Fibroblast of lung (primary cell): ENCODE data around the gene COTL1. TPM values are rescaled to one million over a fixed set of nuclear protein-coding genes. Genes with fewer than 3 reads are reported as not detected.

Source experiments
- DNase-seq, 2 donors: peaks; one replicate each; pipeline versions ENCODE4 v3.0.0 to v3.0.0-alpha.2; 2010; ENCODE audit warnings: low read depth in 2 of 2
- H2AFZ ChIP-seq: 2 replicates; pipeline ENCODE4 v1.5.1; 2012; ENCODE audit warnings: low read length, control low read depth, inconsistent platforms
- H3K27ac ChIP-seq: 2 replicates; pipeline ENCODE4 v1.5.1; 2011; ENCODE audit warnings: low read length, control low read depth; ENCODE audit not compliant: insufficient read depth
- H3K27me3 ChIP-seq: 2 replicates; pipeline ENCODE4 v1.5.1; 2011; ENCODE audit warnings: mild to moderate bottlenecking, low read length; ENCODE audit not compliant: control insufficient read depth, insufficient read depth
- H3K36me3 ChIP-seq: 2 replicates; pipeline ENCODE4 v1.5.1; 2011; ENCODE audit warnings: low read length; ENCODE audit not compliant: control insufficient read depth, insufficient read depth
- H3K4me1 ChIP-seq: 2 replicates; pipeline ENCODE4 v1.5.1; 2011; ENCODE audit warnings: low read length; ENCODE audit not compliant: control insufficient read depth, insufficient read depth; ENCODE audit errors: extremely low read depth
- H3K4me2 ChIP-seq: 2 replicates; pipeline ENCODE4 v1.5.1; 2011; ENCODE audit warnings: low read length, control low read depth; ENCODE audit not compliant: insufficient read depth; ENCODE audit errors: extremely low read depth
- H3K4me3 ChIP-seq, 4 experiments: fragments of 200-600 bp in 1 of 4; sonication (generic) in 1 of 4; replicated peaks in 1 of 4; 2 replicates each; pipeline ENCODE4 v1.5.1; 2011 to 2016; ENCODE audit warnings: low read length in 4 of 4, low read depth in 3 of 4, mild to moderate bottlenecking in 3 of 4, control low read depth in 2 of 4, inconsistent platforms in 1 of 4, mixed read lengths in 1 of 4; ENCODE audit not compliant: insufficient read depth in 1 of 4; ENCODE audit errors: control extremely low read depth in 1 of 4
- H3K79me2 ChIP-seq: 2 replicates; pipeline ENCODE4 v1.5.1; 2012; ENCODE audit warnings: mild to moderate bottlenecking, low read length, inconsistent platforms; ENCODE audit not compliant: control insufficient read depth, insufficient read depth
- H3K9ac ChIP-seq: 2 replicates; pipeline ENCODE4 v1.5.1; 2011; ENCODE audit warnings: mild to moderate bottlenecking, low read length, control low read depth; ENCODE audit not compliant: insufficient read depth
- H3K9me3 ChIP-seq: 2 replicates; pipeline ENCODE4 v1.5.1; 2012; ENCODE audit warnings: low read depth, low read length; ENCODE audit not compliant: control insufficient read depth, insufficient read depth
- H4K20me1 ChIP-seq: 2 replicates; pipeline ENCODE4 v1.5.1; 2011; ENCODE audit warnings: low read length; ENCODE audit not compliant: control insufficient read depth, insufficient read depth; ENCODE audit errors: extremely low read depth
- EZH2 ChIP-seq: IDR thresholded peaks from 2 replicates; pipeline ENCODE4 v1.5.1; 2012; ENCODE audit warnings: low read length, control low read depth, mild to moderate bottlenecking; ENCODE audit errors: missing control alignments
- polyA plus RNA-seq, 2 donors: library from polyadenylated mRNA; depleted of rRNA in 1 of 2; stranded (reverse) in 1 of 2; unstranded in 1 of 2; fragments of >200 nt; gene quantifications; 2 replicates each; pipeline ENCODE4 v1.2.1, GENCODE V29; 2011 to 2012; ENCODE audit warnings: missing spikeins in 1 of 2
- total RNA-seq: library from RNA; depleted of rRNA; stranded (reverse); fragments of >200 nt; gene quantifications from 2 replicates; pipeline ENCODE4 v1.2.1, GENCODE V29; 2014
- TF ChIP-seq, protein P1 (sequence below), 2 donors: IDR thresholded peaks in 1 of 2; conservative IDR thresholded peaks in 1 of 2; 1 replicate in 1 of 2; 2 replicates in 1 of 2; pipeline ENCODE4 v1.5.1; 2011 to 2012; ENCODE audit warnings: low read length in 2 of 2, control low read depth in 1 of 2, inconsistent platforms in 1 of 2, low read depth in 1 of 2, mild to moderate bottlenecking in 1 of 2

The COTL1 gene
- total and polyA plus RNA-seq, 2 donors (not counting 1 experiment from before 2014, with no cell fraction given), result 103 to 192 TPM

DNA sequence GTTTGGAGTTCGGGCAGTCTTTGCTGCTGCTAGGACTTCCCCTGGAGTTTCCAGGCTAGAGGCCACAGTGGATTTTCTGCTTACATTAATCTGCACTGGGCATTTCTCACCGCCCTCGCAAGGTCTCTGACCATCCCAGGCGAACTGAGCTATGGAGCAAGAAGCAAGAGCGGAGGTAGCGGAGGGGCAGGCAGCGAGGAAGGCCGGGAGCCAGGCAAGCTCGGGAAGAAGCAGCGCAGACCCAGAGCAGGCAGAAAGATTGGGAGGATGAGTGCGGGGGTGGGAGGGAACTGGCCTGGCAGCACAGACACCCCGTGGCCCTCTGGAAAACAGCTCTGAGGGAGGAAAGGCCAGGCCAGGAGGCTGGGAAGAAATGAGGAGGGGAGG, 3.8 kb downstream of the COTL1 start:
- peaks cover 88% of the 10 kb centered on the region for H3K79me2 ChIP-seq
- peak overlapping the region; percentile 65 for H3K4me2 ChIP-seq
- peaks cover 14% of the 10 kb centered on the region for H3K36me3 ChIP-seq
- no peak overlapping the region for H3K4me3 ChIP-seq
- H3K9me3 ChIP-seq, result no peaks in the 10 kb centered on the region
- H2AFZ ChIP-seq, result no peak overlapping the region
- peaks cover 2% of the 10 kb centered on the region for H4K20me1 ChIP-seq
- DNase-seq, result no peak
- H3K27me3 ChIP-seq, result no peaks in the 10 kb centered on the region
- peak overlapping the region; percentile 2 for H3K27ac ChIP-seq
- TF ChIP-seq EZH2, result no peak
- TF ChIP-seq, protein P1, sequence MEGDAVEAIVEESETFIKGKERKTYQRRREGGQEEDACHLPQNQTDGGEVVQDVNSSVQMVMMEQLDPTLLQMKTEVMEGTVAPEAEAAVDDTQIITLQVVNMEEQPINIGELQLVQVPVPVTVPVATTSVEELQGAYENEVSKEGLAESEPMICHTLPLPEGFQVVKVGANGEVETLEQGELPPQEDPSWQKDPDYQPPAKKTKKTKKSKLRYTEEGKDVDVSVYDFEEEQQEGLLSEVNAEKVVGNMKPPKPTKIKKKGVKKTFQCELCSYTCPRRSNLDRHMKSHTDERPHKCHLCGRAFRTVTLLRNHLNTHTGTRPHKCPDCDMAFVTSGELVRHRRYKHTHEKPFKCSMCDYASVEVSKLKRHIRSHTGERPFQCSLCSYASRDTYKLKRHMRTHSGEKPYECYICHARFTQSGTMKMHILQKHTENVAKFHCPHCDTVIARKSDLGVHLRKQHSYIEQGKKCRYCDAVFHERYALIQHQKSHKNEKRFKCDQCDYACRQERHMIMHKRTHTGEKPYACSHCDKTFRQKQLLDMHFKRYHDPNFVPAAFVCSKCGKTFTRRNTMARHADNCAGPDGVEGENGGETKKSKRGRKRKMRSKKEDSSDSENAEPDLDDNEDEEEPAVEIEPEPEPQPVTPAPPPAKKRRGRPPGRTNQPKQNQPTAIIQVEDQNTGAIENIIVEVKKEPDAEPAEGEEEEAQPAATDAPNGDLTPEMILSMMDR (conservative IDR thresholded peaks at IDR 0.05 in 1 of 2, IDR thresholded peaks at IDR 0.05 in 1 of 2; ENCODE audit: low read depth in 1 of 2, low read length in 2 of 2), result no peak
- H3K4me1 ChIP-seq, result peaks cover 20% of the 10 kb centered on the region
- no peak overlapping the region for H3K9ac ChIP-seq

DNA sequence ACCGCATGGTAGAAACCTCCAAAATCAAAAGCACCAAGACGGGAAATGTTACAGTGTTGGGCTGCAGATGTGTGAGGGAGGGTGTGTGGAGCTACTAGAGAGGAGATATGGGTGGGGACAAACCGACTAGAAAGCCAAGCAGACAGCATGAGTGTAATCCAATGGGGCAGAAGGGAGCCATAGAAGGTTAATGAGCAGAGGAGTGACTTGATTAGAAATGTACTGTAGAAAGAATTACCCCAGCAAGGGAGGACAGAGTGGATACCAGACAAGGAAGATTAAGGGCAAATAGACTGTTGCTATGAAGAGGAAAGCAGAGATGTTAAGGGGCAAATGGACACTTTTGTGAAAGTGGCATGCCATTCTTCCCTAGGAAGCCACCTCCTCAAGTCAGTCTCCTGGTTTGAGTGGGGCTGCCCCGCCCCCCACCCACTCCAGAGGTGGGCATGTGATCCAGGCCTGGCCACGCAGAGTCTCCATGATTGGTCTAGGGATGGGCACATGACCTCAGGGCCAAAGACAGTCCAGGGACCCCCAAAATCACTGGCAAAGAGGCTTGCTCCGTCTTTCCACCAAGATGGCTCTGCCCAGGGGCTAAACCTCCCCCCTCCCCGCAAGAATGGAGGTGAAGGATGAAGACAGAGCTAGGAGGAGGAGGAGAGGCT, 4.3 kb downstream of the COTL1 start:
- H2AFZ ChIP-seq, result no peak overlapping the region
- H3K79me2 ChIP-seq, result peaks cover 93% of the 10 kb centered on the region
- peak overlapping the region; percentile 2 for H3K27ac ChIP-seq
- H3K27me3 ChIP-seq, result no peaks in the 10 kb centered on the region
- peaks cover 14% of the 10 kb centered on the region for H3K36me3 ChIP-seq
- no peak for DNase-seq
- peaks cover 18% of the 10 kb centered on the region for H3K4me1 ChIP-seq
- H3K4me2 ChIP-seq, result no peak overlapping the region
- H4K20me1 ChIP-seq, result peaks cover 2% of the 10 kb centered on the region
- no peak for TF ChIP-seq EZH2
- TF ChIP-seq, protein P1 (conservative IDR thresholded peaks at IDR 0.05 in 1 of 2, IDR thresholded peaks at IDR 0.05 in 1 of 2; ENCODE audit: low read depth in 1 of 2, low read length in 2 of 2), result no peak
- no peaks in the 10 kb centered on the region for H3K9me3 ChIP-seq
- H3K4me3 ChIP-seq, result no peak overlapping the region
- H3K9ac ChIP-seq, result no peak overlapping the region

GRCh38 chr16:84612686-84613085, 5.2 kb downstream of the COTL1 start:
- Histone ChIP-seq H3K36me3 (peaks cover 14% of the 10 kb centered on the region), H3K79me2 (peaks cover 100% of the 10 kb centered on the region), H3K9me3 (no peaks in the 10 kb centered on the region), H3K4me3 (no peak overlapping the region), H3K27ac (no peak overlapping the region), H3K4me1 (peaks cover 18% of the 10 kb centered on the region), H3K4me2 (no peak overlapping the region), H3K9ac (no peak overlapping the region), H2AFZ (no peak overlapping the region), H4K20me1 (peaks cover 2% of the 10 kb centered on the region), H3K27me3 (no peaks in the 10 kb centered on the region)
- no peak for DNase-seq
- TF ChIP-seq, protein P1 (conservative IDR thresholded peaks at IDR 0.05 in 1 of 2, IDR thresholded peaks at IDR 0.05 in 1 of 2; ENCODE audit: low read depth in 1 of 2, low read length in 2 of 2), result no peak
- no peak for TF ChIP-seq EZH2
